HCT116 (cell line): ENCODE measurements around the gene MEDAG.

Experiments used
- ATF3 ChIP-seq: IDR thresholded peaks from 2 replicates; pipeline ENCODE4 v1.6.1; 2012
- CBX3 ChIP-seq: IDR thresholded peaks from 2 replicates; pipeline ENCODE4 v1.6.1; 2012; ENCODE audit warnings: low read depth
- CEBPB ChIP-seq: IDR thresholded peaks from 2 replicates; pipeline ENCODE4 v1.6.1; 2012; ENCODE audit warnings: low read depth
- CTCF ChIP-seq, 3 experiments: fragments of 200-600 bp in 1 of 3; sonication (generic) in 1 of 3; IDR thresholded peaks in 2 of 3; conservative IDR thresholded peaks in 1 of 3; 2 replicates each; pipeline ENCODE4 v1.5.1; 2012 to 2017; ENCODE audit warnings: low read depth in 2 of 3, low read length in 2 of 3, antibody characterized with exemption in 1 of 3, borderline replicate concordance in 1 of 3, control low read depth in 1 of 3, mild to moderate bottlenecking in 1 of 3, mixed read lengths in 1 of 3, mixed run types in 1 of 3, moderate library complexity in 1 of 3; ENCODE audit not compliant: insufficient read depth in 1 of 3
- EGR1 ChIP-seq: IDR thresholded peaks from 2 replicates; pipeline ENCODE4 v1.6.1; 2012; ENCODE audit warnings: low read depth
- EZH2 ChIP-seq: fragments of 200-600 bp; sonication (generic); IDR thresholded peaks from 2 replicates; pipeline ENCODE4 v1.6.1; 2017; ENCODE audit warnings: antibody characterized with exemption, mixed run types
- JUND ChIP-seq: IDR thresholded peaks from 2 replicates; pipeline ENCODE4 v1.6.1; 2012
- MAX ChIP-seq: IDR thresholded peaks from 2 replicates; pipeline ENCODE4 v1.6.1; 2012
- POLR2A ChIP-seq: IDR thresholded peaks from 2 replicates; pipeline ENCODE4 v1.7.0; 2011; ENCODE audit warnings: borderline replicate concordance; ENCODE audit not compliant: insufficient read depth, insufficient read length; ENCODE audit errors: extremely low read depth
- POLR2AphosphoS5 ChIP-seq: IDR thresholded peaks from 2 replicates; pipeline ENCODE4 v1.6.1; 2011; ENCODE audit warnings: mild to moderate bottlenecking, low read depth, low read length, moderate library complexity
- RAD21 ChIP-seq: IDR thresholded peaks from 2 replicates; pipeline ENCODE4 v1.6.1; 2012; ENCODE audit warnings: low read depth, mild to moderate bottlenecking
- SP1 ChIP-seq: IDR thresholded peaks from 2 replicates; pipeline ENCODE4 v1.6.1; 2012; ENCODE audit warnings: low read depth
- SRF ChIP-seq: IDR thresholded peaks from 2 replicates; pipeline ENCODE4 v1.6.1; 2012; ENCODE audit warnings: low read depth
- ZBTB33 ChIP-seq: IDR thresholded peaks from 2 replicates; pipeline ENCODE4 v1.6.1; 2011; ENCODE audit warnings: mild to moderate bottlenecking, low read length, moderate library complexity; ENCODE audit not compliant: insufficient replicate concordance; ENCODE audit errors: extremely low read depth

- TF ChIP-seq CTCF (IDR thresholded peaks at IDR 0.05 in 2 of 3, conservative IDR thresholded peaks at IDR 0.05 in 1 of 3; ENCODE audit: borderline replicate concordance in 1 of 3, insufficient read depth in 1 of 3, low read depth in 2 of 3, low read length in 2 of 3) (no peak), RAD21 (no peak), SRF (no peak), SP1 (no peak), MAX (no peak), POLR2A (no peak), CEBPB (no peak), EGR1 (no peak), EZH2 (no peak), POLR2AphosphoS5 (no peak), ATF3 (no peak), ZBTB33 (no peak), CBX3 (no peak), JUND (no peak)
Observed at GRCh38 chr13:30900952-30901749, 4.9 kb upstream of the MEDAG start.
